ENCODE measurements around the gene REG1B.

- TF ChIP-seq, protein P1, sequence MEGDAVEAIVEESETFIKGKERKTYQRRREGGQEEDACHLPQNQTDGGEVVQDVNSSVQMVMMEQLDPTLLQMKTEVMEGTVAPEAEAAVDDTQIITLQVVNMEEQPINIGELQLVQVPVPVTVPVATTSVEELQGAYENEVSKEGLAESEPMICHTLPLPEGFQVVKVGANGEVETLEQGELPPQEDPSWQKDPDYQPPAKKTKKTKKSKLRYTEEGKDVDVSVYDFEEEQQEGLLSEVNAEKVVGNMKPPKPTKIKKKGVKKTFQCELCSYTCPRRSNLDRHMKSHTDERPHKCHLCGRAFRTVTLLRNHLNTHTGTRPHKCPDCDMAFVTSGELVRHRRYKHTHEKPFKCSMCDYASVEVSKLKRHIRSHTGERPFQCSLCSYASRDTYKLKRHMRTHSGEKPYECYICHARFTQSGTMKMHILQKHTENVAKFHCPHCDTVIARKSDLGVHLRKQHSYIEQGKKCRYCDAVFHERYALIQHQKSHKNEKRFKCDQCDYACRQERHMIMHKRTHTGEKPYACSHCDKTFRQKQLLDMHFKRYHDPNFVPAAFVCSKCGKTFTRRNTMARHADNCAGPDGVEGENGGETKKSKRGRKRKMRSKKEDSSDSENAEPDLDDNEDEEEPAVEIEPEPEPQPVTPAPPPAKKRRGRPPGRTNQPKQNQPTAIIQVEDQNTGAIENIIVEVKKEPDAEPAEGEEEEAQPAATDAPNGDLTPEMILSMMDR (conservative IDR thresholded peaks at IDR 0.05), result no peak
- no peak for TF ChIP-seq ZFX (IDR thresholded peaks at IDR 0.05)
These were observed 15.4 kb upstream of the REG1B start for GRCh38 chr2:79103214-79103613.
